ENCODE data around the gene TMC3.
"Not testable (repeated sequence)": the region's sequence is repeated elsewhere in the genome, so short reads cannot be mapped to it uniquely, and the experiment has no call there.

GRCh38 chr15:81414274-81414968 is 40.4 kb upstream of the TMC3 start:
- not testable (repeated sequence) for TF ChIP-seq CTCF, EP300, POLR2A (IDR thresholded peaks at IDR 0.05)

Data from sigmoid colon (tissue), 4 donors.